GM18508 (cell line): Measurements from ENCODE around the gene NCBP2L.

ENCODE experiments used
- ATAC-seq: cut with Tn5 transposase; IDR thresholded peaks from one replicate; pipeline ENCODE4 v1.9.1; 2021; ENCODE audit warnings: moderate number of reproducible peaks; ENCODE audit not compliant: insufficient read depth, unreplicated experiment

NCBP2L gene

GRCh38 chrX:107750861-107751445 is 26.6 kb upstream of the NCBP2L start:
- no peak for ATAC-seq

GRCh38 chrX:107752043-107752442 is 25.5 kb upstream of the NCBP2L start:
- no peak for ATAC-seq

DNA sequence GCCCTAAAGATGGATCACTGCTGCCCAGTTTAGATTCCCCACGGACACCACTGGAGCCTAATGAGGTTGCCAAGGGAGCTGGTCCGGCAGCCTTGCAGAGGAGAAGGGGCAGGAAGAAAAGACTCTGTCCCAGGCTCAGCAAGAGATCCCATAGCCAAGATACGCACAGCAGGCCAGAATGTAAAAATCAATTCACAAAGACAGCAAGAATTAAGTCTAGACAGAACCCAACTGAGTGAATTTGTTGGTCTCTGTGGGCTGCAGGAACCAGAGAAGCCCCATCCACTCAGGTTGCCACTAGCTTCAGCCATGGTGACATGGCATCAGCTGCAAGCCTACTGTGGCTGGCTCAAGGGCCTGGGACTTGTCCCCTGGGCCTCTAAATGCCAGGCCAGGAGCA is 24.8 kb upstream of the NCBP2L start:
- no peak for ATAC-seq

DNA sequence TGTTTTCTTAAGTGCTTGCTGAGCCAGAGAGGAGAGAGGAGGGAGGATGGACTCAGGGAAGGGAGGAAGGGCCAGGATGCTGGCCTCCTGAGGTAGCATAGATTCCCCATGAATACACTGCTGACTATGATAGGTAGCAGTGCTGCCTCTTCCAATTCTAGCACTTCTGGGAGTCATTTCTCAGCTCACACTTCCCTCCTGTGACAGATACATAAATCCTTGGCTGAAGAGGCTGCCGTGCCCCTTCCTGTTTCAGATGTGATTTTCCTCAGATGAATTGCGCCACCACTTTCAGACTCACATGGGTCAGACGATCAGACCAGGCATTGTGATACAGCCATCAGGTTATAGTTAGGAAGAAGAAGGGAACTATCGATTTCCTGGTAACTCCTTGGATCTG is 24.3 kb upstream of the NCBP2L start:
- ATAC-seq, result no peak

- ATAC-seq, result no peak
Observed at GRCh38 chrX:107755721-107756120, 21.8 kb upstream of the NCBP2L start.

DNA sequence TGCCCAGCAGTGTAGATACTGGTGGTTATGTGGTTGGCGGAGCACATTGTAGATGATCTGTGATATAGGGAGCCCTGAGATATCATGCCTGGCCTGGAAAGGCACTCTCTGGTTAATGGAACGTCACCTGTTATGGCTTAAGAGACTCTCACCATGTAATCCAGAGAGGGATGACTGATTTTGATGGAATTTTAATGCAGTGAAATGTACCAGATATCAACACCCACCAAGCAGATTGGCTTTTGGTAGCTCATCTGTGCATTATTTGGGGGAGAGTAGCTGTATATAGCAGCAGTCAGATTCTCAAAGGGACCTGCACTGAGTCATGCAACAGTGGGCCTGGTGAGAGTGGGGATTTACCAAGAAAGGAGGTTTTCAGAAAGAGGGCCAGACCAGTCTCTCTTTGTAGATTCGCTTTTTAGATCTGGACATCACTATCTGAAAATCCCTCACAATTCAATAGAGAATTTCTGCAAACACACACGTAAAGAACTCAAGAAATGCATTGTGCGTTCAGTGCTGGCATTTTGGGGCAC is 19.2 kb upstream of the NCBP2L start:
- no peak for ATAC-seq

GRCh38 chrX:107760304-107761077 is 17.0 kb upstream of the NCBP2L start:
- ATAC-seq, result no peak

- ATAC-seq, result no peak
Observed at GRCh38 chrX:107763647-107764046, 13.9 kb upstream of the NCBP2L start.

- ATAC-seq, result no peak
Observed at GRCh38 chrX:107764845-107765608, 12.5 kb upstream of the NCBP2L start.

DNA sequence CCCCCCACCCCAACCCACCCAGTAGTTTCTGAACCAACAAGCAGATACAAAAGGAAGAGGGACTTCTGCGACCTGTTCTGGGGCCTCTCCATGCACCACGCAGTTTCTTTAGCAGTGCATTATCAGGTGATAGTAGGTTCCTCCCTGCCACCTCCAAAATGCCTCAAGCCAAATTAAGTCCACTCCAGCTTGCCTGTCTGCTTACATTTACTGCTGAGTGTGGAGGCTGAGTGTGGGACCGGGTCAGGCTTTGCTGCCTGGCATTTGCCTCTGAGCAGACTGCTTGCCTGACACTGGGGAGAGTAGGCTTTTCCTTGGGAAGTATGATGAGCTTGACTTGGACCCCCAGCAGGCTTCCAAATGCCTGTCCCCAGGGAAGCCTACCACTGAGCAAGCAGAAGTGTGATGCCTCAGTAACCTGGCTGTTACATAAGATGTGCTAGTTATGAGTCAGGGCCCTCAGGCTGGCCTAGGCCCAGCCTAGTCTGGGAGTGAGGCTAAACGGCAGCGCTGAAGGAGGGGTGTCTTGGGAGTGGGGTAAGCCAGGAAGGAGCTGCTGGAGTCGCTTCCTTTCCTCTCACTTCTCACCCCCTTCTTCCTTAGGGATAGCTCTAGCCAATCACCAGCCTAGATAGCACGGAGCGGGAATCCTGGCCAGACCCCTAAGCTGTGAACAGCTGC is 10.9 kb upstream of the NCBP2L start:
- ATAC-seq, result no peak

DNA sequence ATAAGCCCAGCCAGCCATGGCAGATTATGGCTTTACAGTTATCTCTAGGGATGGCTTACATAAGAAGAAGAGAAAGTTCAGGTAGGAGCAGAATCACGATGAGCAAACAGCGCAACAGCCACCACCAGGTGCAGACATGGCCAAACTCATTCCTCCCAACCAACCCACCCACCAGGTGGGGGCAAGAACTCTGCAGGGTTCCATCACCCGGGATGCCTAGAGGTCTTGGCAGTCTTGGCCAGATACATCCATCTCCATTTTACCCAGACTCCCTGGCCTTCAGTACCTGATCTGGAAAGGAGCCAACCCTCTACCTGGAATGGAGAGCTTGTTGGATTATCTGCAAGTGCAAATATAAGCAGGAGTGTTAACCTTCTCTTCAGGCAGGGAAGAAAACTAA is 9.5 kb upstream of the NCBP2L start:
- ATAC-seq, result no peak

GRCh38 chrX:107769581-107770317 is 7.8 kb upstream of the NCBP2L start:
- ATAC-seq, result no peak

GRCh38 chrX:107773206-107773605 is 4.3 kb upstream of the NCBP2L start:
- no peak for ATAC-seq

DNA sequence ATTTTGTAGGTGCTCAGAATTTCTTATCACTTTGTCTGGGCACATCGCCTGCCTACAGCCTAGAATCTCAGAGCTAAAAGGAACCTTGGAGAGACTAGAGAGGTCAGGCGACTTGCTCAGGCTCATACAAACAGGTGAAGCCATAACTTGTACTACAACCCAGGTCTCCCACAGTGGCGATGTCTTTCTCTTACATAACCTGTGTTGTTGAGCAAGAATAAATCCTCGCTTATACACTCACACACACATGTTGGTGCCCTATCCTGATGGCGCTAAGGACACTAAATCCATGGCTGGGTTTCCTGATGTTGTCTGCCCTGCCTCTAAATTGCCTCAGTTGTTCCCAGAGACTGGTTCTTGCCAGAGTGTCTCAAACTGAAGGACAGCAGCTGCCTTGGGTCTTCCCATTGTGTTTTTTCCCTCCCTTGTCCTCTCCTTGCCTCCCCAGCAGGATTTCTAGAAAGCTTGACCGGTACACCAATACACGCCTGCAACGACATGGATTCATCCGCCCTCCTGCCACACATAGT is 3.6 kb upstream of the NCBP2L start:
- ATAC-seq, result no peak

DNA sequence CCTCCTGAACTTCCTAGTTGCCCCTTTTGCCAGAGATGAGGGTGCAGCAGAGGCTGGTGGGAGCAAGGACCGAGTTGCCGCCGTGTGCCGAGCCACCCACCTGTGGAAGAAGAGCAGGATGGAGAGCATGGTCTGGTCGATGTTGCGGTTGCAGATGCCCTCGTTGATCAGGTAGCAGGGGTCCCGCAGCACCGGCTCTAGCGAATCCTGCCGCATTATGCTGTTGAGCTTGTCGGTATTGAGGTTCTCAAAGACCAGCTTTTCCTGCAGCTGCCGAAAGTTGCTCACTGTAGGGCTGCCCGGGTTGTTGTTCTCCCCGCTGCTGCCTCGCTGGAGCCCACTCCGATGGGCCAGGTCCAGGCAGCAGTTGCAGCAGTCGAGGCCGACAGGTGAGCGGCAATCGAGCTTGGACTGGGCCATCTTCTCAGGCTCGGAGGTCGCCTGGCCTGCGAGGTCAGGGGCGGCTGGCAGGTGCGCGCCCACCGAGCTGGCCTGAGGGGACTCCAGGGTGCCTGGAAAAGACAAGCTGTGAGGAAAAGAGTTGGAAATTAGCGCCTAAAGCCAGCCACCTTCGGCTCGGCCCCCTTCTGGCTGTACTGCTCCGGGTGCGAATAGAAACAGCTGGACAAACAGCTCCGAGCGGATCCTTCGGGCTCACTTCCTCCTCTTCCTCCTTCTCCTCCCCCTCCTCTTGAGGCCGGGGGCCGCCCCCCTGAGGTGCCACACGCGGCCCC is 2.4 kb upstream of the NCBP2L start:
- ATAC-seq, result peak; percentile 10

DNA sequence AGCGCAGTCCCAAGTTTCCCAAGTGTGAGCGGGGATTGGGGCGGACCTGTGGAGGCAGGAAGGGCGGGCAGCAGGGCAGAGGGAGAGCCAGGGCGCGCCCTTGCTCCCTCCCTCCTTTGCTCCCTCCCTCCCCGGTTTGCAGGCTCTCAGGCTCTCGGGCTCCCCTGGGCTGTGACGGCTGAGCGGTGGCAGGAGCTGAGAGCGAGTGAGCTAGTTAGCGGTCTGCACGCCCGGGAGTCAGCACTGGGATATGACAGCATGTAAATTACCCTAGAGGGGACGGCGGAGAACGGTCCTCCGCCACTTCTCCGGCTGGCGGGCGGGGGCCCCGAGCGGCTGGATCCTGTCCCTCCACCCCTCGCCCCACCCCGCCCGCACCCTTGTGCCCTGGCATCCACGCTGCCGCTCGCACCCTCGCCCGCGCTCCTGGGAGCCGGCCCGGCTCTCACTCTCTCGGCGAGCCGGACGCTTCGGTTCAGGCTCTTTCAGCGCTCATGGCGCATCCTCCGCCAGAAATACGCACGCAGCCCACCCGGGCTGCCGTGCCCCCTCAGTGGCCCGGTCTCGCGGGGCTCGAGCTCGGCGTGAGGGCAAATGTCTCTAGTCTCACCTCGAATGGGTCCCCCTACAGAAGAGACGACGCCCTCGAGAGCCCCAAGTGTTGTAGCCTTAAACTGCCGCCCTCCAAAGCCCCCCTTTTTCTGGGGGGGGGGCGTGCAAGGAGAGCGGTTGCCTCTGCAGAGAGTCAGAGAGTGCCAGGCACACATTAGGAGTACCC is 1.6 kb upstream of the NCBP2L start, which contains the start of gene TSC22D3:
Gene TSC22D3 (minus strand): TSS at position 54 of the 778 bp plus-strand sequence. CDS start 368 bp downstream, outside the sequence.
- ATAC-seq, result peak; percentile 47

- peak; percentile 72 for ATAC-seq
Observed at GRCh38 chrX:107776649-107777535, 641 bp upstream of the NCBP2L start.
